ENCODE results near the gene ADGRG6. TPM values are rescaled to one million over a fixed set of nuclear protein-coding genes. Genes with fewer than 3 reads are reported as not detected.

The ADGRG6 gene
- polyA plus RNA-seq, 1 of the 3 experiments (the other 2 are of a cell fraction): 61.5 TPM

DNA sequence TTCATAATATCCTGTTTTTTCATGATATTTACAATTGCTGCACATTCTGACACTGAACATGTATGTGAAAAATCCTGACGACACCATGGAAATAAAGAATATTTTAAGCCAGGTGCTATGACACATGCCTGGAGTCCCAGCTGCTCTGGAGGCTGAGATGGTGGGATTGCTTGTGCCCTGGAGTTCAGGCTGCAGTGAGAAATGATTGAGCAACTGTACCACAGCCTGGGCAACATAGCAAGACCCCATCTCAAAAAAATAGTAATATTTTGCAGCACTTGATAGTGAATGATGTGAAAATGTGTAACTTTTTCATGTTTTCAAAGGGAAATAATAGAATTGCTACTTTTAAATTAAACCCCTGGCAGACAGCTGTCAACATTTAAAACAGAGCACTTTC, 137.1 kb downstream of the ADGRG6 start:
- POLR2A ChIA-PET: no interaction called here
- 53% methylated on average over 1 of the region's 1 CpG for WGBS (ENCODE audit: low lambda C conversion rate)

DNA sequence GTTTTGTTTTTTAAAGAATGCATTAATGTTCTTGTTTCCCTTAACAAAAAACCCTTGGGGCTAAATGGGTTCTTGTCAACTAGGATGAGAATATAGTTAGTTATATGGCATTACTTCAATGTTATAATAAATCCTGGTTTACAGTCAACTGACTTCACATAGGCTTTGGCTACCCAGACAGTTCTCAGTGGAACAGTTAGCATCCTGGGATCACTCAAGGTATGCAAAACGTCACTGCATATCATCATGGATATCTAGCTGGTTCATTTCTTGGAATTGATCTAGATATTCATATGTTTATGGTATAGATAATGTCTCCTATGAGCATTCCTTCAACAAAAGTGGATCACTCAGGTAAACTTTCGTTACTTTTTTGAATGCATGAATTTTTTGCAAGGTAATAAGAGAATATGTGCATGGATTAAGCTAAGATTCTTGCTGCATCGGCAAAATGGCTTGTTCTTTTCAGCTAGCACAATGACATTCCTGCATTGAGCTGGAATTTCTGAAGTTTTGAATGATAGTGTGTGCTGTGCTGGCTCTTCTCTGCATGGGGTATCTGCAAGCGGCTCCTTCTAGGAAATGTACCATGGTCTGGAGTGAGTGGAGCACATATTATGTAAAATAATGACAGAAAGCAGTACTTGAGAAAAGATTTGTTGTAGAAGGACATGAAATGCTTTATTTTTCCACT, 138.9 kb downstream of the ADGRG6 start:
- Histone ChIP-seq H3K27me3 (ENCODE audit: insufficient read depth) (no peaks in the 10 kb centered on the region), H3K4me3 (ENCODE audit: low read depth in 2 of 2, low read length in 1 of 2) (no peak overlapping the region), H3K9me3 (no peaks in the 10 kb centered on the region), H4K20me1 (ENCODE audit: insufficient read depth) (no peaks in the 10 kb centered on the region), H3K4me1 (ENCODE audit: control insufficient read depth in 1 of 2, insufficient read depth in 2 of 2, low read depth in 1 of 2, low read length in 1 of 2) (peaks cover 3 to 19% of the 10 kb centered on the region in 2 experiments; a peak in 3 of 4 replicates), H3K36me3 (replicated peaks in 1 of 2; ENCODE audit: control insufficient read depth in 1 of 2, insufficient read depth in 2 of 2, low read length in 1 of 2) (peaks cover 56 to 81% of the 10 kb centered on the region in 2 experiments), H3K27ac (ENCODE audit: low read depth in 2 of 2, low read length in 1 of 2) (no peak overlapping the region), H3K79me2 (ENCODE audit: insufficient read depth) (no peaks in the 10 kb centered on the region), H3K4me2 (no peak overlapping the region), H3K9ac (no peak overlapping the region), H3K9me2 (no peaks in the 10 kb centered on the region), H2AFZ (ENCODE audit: low read depth) (no peak overlapping the region), H3F3A (replicated peaks; ENCODE audit: insufficient read depth) (peaks cover 22% of the 10 kb centered on the region)
- no peak for DNase-seq
- TF ChIP-seq, protein P1, sequence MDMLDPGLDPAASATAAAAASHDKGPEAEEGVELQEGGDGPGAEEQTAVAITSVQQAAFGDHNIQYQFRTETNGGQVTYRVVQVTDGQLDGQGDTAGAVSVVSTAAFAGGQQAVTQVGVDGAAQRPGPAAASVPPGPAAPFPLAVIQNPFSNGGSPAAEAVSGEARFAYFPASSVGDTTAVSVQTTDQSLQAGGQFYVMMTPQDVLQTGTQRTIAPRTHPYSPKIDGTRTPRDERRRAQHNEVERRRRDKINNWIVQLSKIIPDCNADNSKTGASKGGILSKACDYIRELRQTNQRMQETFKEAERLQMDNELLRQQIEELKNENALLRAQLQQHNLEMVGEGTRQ (IDR thresholded peaks at IDR 0.05; ENCODE audit: borderline replicate concordance, low read depth, low read length): no peak
- TF ChIP-seq TCF12 (IDR thresholded peaks at IDR 0.05): no peak
- TF ChIP-seq, protein P2, sequence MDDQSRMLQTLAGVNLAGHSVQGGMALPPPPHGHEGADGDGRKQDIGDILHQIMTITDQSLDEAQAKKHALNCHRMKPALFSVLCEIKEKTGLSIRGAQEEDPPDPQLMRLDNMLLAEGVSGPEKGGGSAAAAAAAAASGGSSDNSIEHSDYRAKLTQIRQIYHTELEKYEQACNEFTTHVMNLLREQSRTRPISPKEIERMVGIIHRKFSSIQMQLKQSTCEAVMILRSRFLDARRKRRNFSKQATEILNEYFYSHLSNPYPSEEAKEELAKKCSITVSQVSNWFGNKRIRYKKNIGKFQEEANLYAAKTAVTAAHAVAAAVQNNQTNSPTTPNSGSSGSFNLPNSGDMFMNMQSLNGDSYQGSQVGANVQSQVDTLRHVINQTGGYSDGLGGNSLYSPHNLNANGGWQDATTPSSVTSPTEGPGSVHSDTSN (IDR thresholded peaks at IDR 0.05): no peak
- TF ChIP-seq, protein P3, sequence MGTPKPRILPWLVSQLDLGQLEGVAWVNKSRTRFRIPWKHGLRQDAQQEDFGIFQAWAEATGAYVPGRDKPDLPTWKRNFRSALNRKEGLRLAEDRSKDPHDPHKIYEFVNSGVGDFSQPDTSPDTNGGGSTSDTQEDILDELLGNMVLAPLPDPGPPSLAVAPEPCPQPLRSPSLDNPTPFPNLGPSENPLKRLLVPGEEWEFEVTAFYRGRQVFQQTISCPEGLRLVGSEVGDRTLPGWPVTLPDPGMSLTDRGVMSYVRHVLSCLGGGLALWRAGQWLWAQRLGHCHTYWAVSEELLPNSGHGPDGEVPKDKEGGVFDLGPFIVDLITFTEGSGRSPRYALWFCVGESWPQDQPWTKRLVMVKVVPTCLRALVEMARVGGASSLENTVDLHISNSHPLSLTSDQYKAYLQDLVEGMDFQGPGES (IDR thresholded peaks at IDR 0.05; ENCODE audit: low read depth, low read length): no peak
- TF ChIP-seq RAD21 (IDR thresholded peaks at IDR 0.05; ENCODE audit: low read length): no peak
- TF ChIP-seq FOXJ3 (CRISPR knock-in tag; IDR thresholded peaks at IDR 0.05): no peak
- TF ChIP-seq, protein P4, sequence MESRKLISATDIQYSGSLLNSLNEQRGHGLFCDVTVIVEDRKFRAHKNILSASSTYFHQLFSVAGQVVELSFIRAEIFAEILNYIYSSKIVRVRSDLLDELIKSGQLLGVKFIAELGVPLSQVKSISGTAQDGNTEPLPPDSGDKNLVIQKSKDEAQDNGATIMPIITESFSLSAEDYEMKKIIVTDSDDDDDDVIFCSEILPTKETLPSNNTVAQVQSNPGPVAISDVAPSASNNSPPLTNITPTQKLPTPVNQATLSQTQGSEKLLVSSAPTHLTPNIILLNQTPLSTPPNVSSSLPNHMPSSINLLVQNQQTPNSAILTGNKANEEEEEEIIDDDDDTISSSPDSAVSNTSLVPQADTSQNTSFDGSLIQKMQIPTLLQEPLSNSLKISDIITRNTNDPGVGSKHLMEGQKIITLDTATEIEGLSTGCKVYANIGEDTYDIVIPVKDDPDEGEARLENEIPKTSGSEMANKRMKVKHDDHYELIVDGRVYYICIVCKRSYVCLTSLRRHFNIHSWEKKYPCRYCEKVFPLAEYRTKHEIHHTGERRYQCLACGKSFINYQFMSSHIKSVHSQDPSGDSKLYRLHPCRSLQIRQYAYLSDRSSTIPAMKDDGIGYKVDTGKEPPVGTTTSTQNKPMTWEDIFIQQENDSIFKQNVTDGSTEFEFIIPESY (IDR thresholded peaks at IDR 0.05; ENCODE audit: borderline replicate concordance, low read depth): no peak
- no peak for TF ChIP-seq EZH2phosphoT487 (IDR thresholded peaks at IDR 0.05; ENCODE audit: borderline replicate concordance, low read depth)
- CTCF ChIA-PET: interaction anchor here (0.8 kb wide), 1 partner anchor 111 kb away, joined by 3 read pairs; no protein-coding TSS in a partner anchor
- POLR2A ChIA-PET: no interaction called here
- WGBS (ENCODE audit: low lambda C conversion rate): 44% methylated on average over 4 of the region's 4 CpGs

More for the DNA sequence above, 137.1 kb downstream of the ADGRG6 start:
- DNase-seq: no peak
- H3K4me1 ChIP-seq (ENCODE audit: control insufficient read depth in 1 of 2, insufficient read depth in 2 of 2, low read depth in 1 of 2, low read length in 1 of 2): 0 out of 4 replicates have a peak, but pooled peaks cover 0 to 8% of the 10 kb centered on the region in 2 experiments
- H3K9ac ChIP-seq: no peak overlapping the region
- H3K27me3 ChIP-seq (ENCODE audit: insufficient read depth): no peaks in the 10 kb centered on the region
- H3K9me2 ChIP-seq: no peaks in the 10 kb centered on the region
- no peak overlapping the region for H3K4me2 ChIP-seq
- H4K20me1 ChIP-seq (ENCODE audit: insufficient read depth): no peaks in the 10 kb centered on the region
- no peak overlapping the region for H3K4me3 ChIP-seq (ENCODE audit: low read depth in 2 of 2, low read length in 1 of 2)
- TF ChIP-seq RXRA (IDR thresholded peaks at IDR 0.05; ENCODE audit: borderline replicate concordance, low read depth) (no peak), FOSL2 (IDR thresholded peaks at IDR 0.05; ENCODE audit: borderline replicate concordance, low read depth) (no peak), TAF1 (IDR thresholded peaks at IDR 0.05; ENCODE audit: borderline replicate concordance, low read depth, low read length) (no peak), FOXJ3 (CRISPR knock-in tag; IDR thresholded peaks at IDR 0.05) (no peak), FOXM1 (IDR thresholded peaks at IDR 0.05; ENCODE audit: low read depth) (no peak), MEF2A (IDR thresholded peaks at IDR 0.05; ENCODE audit: borderline replicate concordance, low read depth) (no peak), JUND (IDR thresholded peaks at IDR 0.05) (no peak), TEAD4 (IDR thresholded peaks at IDR 0.05; ENCODE audit: borderline replicate concordance, insufficient read depth) (no peak), GATA2 (CRISPR knock-in tag; IDR thresholded peaks at IDR 0.05) (no peak)
- TF ChIP-seq, protein P1 (IDR thresholded peaks at IDR 0.05; ENCODE audit: borderline replicate concordance, low read depth, low read length): no peak
- TF ChIP-seq, protein P5, sequence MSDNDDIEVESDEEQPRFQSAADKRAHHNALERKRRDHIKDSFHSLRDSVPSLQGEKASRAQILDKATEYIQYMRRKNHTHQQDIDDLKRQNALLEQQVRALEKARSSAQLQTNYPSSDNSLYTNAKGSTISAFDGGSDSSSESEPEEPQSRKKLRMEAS (IDR thresholded peaks at IDR 0.05; ENCODE audit: low read depth): no peak
- TF ChIP-seq, protein P2 (IDR thresholded peaks at IDR 0.05): no peak
- no peaks in the 10 kb centered on the region for H3K9me3 ChIP-seq
- no peak overlapping the region for H2AFZ ChIP-seq (ENCODE audit: low read depth)
- peaks cover 18% of the 10 kb centered on the region for H3F3A ChIP-seq (replicated peaks; ENCODE audit: insufficient read depth)
- H3K79me2 ChIP-seq (ENCODE audit: insufficient read depth): no peaks in the 10 kb centered on the region
- H3K36me3 ChIP-seq (replicated peaks in 1 of 2; ENCODE audit: control insufficient read depth in 1 of 2, insufficient read depth in 2 of 2, low read length in 1 of 2): peaks cover 60 to 71% of the 10 kb centered on the region in 2 experiments
- CTCF ChIA-PET: no interaction called here
- no peak overlapping the region for H3K27ac ChIP-seq (ENCODE audit: low read depth in 2 of 2, low read length in 1 of 2)
